GM12872 (cell line): ENCODE data around the gene TOP1.
A peak's percentile ranks its signal among the peaks of the same experiment; 100 is the strongest.

Source experiments
- TF ChIP-seq, protein P1 (sequence below): IDR thresholded peaks from 3 replicates; pipeline ENCODE4 v1.5.1; 2011; ENCODE audit warnings: low read depth, mild to moderate bottlenecking, low read length, moderate library complexity; ENCODE audit not compliant: insufficient read depth

The TOP1 gene

GRCh38 chr20:41006126-41006935 is 22.3 kb upstream of the TOP1 start:
- TF ChIP-seq, protein P1, sequence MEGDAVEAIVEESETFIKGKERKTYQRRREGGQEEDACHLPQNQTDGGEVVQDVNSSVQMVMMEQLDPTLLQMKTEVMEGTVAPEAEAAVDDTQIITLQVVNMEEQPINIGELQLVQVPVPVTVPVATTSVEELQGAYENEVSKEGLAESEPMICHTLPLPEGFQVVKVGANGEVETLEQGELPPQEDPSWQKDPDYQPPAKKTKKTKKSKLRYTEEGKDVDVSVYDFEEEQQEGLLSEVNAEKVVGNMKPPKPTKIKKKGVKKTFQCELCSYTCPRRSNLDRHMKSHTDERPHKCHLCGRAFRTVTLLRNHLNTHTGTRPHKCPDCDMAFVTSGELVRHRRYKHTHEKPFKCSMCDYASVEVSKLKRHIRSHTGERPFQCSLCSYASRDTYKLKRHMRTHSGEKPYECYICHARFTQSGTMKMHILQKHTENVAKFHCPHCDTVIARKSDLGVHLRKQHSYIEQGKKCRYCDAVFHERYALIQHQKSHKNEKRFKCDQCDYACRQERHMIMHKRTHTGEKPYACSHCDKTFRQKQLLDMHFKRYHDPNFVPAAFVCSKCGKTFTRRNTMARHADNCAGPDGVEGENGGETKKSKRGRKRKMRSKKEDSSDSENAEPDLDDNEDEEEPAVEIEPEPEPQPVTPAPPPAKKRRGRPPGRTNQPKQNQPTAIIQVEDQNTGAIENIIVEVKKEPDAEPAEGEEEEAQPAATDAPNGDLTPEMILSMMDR, result no peak

DNA sequence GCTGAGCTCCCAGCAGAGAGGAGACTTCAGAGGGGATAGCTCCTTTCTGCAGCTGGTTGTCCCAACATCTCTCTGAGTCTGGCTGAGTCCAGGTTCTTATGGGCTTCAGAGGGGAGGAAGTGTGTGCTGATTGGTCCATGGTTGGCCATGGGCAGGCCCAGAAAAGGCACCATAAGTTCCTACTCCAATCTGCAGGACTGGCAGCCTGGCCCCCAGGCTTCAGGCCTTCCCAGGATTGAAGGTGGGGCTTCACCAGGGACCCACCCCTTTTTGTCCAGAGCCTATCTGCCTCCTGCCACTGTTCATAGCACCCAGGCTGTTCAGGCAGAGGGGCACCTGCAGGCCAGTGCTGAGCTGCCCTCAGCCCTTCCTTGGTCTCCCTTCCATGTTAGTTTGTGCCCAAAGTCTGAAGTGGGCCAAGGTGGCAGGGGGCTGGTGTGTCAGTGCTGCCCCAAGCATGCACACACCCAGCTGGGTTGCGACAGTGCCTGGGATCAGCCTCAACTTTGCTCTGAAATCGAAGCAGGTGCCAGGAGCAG is 21.6 kb upstream of the TOP1 start:
- TF ChIP-seq, protein P1, result no peak

GRCh38 chr20:41007481-41007880 is 21.1 kb upstream of the TOP1 start:
- TF ChIP-seq, protein P1, result no peak

DNA sequence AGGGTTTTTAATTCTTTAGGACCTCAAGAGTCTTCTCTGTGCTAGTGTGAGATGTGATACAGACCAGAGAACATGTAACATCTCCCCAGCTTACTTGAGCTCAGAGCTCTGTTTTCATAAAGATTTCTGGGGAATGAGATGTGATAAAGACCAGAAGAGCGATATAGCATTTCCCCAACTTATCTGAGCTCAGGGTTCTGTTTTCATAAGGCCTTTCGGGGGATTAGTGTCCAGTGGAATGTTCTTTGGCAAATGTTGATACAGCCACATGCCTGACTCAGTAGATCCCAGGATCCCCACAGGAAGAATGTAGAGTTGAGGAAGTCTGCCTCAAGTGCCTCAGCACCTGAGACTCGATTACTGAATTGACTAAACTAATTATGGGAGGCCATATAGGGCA is 18.7 kb upstream of the TOP1 start:
- TF ChIP-seq, protein P1, result no peak

DNA sequence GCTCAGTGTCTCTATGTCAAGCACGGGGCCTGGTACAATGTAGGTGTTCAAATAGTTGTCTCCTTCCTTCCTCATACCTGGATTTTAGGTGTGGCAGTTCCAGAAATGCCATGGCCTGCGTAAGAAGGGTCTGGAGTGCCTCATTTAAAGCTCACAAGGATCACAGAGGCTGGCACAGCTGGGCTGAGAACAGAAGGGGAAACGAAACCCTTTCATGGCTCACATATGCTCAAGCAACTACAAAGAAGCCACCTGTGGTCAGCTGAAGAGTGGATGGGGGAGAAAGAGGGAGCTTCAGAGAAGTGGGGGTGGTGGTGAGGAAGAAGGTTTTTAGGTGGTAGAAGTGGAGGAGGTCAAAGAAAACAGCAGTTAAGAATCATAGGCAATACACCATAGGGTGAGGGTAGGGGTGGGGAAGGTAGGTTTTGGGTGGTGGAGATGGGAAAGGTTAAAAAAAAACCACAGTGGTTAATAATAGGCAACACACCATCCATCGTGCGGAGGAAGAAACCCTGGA is 17.0 kb upstream of the TOP1 start:
- TF ChIP-seq, protein P1, result no peak

GRCh38 chr20:41014561-41015088 is 14.0 kb upstream of the TOP1 start:
- TF ChIP-seq, protein P1, result no peak

DNA sequence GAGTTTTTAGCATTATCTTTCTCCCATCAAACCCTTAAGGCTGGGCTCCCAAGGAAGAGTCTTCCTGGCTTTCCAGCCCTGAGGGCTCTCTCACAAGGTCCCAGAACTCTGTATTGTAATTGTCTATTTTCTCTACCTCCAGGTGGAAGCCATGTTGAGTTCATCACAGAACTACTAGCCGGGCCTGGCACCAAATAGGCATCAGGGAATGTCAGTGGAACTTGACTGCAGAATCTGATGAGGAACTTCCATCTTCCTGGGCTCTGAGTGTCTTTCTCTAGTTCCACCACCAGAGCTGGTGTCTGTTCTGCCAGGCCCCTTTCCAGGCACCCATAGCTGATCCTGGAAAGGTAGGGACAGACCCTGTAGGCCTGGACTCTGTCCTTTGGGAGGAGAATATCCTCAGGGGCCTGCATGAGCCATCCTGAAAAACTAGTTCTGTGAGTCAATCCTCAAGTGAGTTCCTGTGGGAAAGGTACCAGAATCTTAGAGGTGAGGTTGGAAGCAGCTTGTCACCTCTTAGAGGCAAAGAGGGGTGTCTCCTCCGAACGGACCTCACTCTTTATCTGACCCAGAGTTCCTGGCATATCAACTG is 11.1 kb upstream of the TOP1 start:
- TF ChIP-seq, protein P1, result 0 out of 3 replicates have a peak, but pooled peaks have one; percentile 15
